CD1c-positive myeloid dendritic cell (primary cell): Measurements from ENCODE around the gene TCTN2.

Experiments
- DNase-seq: peaks from one replicate; pipeline ENCODE4 v3.0.0-alpha.2; 2016; ENCODE audit errors: extremely low spot score

TCTN2 gene

DNA sequence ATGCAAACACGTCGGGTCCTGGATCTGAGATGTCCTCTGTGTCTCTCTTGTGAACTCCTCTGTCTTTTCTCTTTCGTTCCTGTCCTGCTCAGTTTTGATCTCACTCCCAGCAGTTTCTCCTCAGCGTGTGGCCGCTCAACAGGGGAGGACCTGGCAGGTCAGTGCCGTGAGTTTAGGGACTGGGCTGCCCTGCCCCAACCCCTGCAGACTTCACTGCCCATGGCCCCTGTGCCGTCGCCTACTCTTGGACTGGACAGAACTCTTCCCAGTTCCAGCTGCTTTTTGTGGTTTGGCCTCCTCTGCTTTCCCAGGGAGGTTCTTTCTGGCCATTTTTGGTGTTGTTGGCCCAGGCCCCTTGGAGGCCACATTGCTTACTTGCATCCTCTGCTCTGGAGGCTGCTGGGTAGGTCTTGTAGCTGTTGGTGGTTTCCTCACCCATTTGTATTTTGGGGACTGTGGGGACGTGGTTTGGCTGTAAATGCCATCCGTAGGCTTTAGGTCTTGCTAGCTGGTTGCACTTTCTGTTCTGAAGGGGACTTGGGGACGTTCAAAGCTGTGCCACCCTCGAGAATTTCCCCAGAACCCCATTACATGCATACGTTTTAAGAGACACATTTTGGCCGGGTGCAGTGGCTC, 71.1 kb downstream of the TCTN2 start:
- DNase-seq = no peak

DNA sequence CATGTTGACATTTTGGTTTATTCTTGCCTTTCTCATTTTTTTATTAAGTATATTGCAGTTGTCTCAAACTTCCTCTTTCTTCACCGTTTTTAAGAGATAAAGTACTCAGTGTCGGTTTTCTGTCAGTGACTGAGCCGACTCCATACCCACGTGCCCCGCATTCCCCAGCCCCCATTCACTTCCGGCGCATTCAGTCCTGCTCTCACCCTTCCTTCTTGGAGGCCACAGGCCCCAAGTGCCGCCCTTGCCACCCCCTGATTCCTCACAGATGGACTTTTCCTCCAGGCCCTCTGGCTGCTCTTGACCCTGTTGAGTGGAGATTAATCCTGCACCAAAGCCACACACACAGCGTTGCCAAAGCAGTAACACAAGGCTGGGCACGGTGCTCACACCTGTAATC, 72.1 kb downstream of the TCTN2 start:
- DNase-seq = peak; percentile 8

DNA sequence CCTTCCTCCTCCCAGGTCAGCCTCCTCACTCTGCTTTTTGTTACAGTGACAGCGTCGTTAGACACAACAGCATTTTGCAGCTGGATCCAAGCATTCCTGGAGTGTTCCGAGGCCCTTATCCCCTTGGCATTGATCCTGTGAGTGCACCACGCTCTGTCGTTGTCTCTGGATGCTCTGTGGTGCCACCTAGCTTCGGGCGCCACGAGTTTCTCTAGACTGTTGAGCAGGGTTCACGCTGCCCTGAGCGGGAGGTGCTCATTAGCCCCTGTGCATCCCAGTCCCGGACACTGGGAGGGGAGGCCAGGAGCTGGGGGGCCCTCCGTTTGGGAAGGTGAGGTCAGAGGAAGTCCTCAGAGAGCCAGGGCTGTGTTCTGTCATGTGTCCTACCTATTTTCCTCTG, 73.9 kb downstream of the TCTN2 start:
- no peak for DNase-seq

DNA sequence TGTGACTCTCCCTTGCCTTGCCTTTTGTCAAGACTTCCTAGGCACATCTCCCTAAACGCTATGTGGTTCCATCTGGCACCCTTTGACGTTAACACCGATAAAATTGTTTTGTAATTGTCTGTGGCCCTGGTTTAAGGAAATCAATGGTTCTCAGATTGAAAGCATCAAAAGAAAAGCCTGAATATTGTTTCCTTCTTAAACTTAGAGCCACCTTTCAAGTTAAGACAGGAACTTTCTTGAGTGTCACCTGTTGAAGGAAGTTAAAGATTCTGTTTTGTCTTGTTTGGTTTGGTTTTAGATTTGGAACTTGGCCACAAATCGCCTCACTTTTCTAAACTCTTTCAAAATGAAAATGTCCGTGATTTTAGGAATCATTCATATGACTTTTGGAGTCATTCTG, 76.4 kb downstream of the TCTN2 start:
- no peak for DNase-seq

DNA sequence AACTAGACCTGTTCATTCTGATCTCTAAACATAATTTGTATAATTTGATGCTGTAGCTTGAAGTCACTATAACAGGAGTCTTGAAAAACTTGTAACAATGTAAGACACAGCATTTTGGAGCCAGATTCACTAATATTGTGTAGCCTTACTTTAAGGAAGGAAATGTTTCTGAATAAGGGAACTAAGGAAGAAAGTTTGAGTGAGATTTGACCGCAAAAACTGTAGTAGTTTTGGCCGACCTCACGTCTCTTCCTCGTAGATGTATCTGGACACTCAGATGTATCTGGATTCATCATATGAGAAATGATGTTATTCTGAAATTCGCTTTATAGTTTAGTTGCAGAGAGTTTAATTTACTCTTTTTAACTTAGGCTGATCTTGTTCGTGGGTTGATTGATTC, 77.2 kb downstream of the TCTN2 start:
- DNase-seq = peak; percentile 7

DNA sequence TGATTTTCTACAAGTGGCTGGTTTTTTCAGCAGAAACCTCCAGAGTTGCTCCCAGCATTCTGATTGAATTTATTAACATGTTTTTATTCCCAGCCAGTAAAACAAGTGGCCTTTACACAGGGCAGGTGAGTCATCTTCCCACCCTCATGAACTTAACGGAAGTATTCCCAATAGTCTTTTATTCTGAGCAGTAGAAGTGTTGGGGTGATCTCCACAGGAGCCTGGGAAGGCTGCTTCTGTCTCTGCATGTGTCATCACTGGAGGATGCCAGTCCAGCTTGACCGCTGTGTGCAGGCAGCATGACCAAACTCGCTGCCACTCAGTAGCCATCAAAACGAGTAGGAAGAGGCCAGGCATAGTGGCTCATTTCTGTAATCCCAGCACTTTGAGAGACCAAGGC, 77.7 kb downstream of the TCTN2 start:
- no peak for DNase-seq

DNA sequence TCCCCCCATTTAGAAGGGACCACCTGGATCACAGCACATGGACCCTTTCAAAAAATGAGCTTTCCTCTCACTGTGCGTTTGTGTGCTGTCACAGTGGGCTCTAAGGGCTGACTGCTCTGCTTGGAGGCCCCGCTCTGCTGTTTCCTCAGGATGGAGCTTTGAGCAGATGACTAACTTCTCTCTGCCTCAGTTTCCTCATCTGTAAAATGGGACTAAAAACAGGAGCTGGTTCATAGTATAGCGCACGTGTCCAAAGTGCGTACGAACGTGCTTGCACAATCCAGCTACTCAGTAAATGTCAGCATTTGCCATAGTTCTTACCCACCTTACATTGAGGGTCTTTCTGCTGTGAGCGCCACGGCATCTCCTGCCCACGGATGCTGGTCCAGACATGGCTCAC, 78.4 kb downstream of the TCTN2 start:
- DNase-seq = no peak

DNA sequence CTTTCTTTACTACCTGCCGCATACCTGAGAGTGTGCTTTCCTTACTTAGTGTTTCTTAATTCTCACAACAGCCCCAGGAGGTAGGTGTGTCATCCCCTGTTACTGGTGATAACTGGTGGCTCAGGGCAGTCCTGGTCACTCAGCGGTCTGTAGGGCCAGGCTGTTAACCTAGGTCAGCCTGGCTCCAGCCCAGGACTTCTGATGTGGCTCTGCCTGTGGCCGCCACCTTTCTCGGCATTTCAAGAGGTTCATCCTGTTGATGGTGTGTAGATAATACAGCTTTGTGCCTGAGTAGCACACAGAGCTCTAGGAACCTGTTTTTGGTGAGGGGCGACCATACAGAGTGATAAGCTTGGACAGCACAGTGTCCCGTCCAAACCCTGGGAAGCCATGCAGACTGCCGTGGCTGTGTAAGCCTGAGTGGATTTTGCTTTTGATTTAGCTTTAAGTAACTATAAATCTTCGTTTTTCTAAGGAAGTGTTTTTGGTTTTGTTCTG, 79.3 kb downstream of the TCTN2 start:
- no peak for DNase-seq

DNA sequence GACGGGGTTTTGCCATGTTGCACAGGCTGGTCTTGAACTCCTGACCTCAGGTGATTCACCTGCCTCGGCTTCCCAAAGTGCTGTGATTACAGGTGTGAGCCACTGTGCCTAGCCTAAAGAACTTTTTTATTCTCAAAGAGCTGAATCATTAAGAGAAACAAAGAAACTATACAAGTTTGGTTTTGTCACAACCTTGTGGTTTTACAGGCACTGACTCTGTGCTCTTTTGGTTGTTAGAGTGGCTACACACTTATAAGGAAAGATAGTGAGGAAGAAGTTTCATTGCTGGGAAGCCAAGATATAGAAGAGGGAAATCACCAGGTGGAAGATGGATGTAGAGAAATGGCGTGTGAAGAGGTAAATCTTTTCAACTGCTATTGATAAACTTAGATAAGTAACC, 81.1 kb downstream of the TCTN2 start:
- no peak for DNase-seq

DNA sequence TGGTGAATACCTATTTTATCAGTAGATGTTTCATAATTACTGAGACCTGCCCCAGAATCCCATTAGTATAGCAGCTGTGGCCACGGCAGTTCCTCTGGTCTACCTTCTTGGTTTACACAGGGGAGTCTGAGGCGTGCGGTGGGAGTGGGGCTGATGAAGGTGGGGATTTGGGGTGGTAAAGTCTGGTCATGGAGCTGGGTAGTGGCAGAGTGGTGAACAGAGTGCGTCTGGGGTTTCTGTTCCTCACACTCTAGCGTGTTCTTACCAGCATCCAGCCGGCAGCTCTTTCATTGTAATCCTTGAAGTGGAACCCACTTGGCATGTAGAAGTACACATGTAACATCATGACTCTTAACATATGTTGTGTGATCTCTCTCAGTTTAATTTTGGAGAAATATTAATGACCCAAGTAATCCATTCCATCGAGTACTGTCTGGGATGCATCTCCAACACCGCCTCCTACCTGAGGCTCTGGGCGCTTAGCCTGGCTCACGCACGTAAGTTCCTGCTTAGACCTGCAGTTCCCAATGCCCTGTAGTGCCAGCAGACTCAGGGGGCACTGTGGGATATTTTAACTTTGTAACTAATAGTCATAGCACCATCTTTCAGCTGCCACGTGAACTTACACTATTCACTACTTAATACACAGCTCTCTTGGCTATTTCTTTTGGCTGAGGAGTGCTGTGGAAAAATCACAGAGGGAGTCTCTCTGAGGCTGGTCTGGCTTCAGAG, 83.3 kb downstream of the TCTN2 start:
- no peak for DNase-seq

DNA sequence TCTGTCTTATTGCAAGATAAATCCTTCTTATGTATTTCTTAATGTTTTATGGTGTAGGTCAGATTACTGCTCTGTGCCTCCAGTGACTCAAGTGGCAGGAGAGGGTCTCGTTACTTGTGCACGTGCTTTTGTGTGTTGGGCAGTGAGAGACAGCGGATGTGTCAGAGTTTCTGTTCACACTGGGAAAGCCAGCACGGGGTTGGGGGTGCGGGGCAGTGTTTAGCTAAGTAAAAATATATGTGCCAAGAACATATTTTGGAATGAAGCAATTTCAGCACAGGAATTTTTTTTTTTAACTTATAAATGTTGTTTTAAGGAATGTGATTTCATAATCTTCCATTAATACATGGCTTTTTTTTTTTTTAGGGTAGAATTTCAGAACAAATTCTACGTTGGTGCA, 86.6 kb downstream of the TCTN2 start:
- no peak for DNase-seq
